Measurements from ENCODE around the gene ZMYND8. TPM values are rescaled to one million over a fixed set of nuclear protein-coding genes. Genes with fewer than 3 reads are reported as not detected.

The ZMYND8 gene
- total and polyA plus RNA-seq, 2 of the 4 experiments (the other 2 are of a cell fraction), result 24.0 to 28.2 TPM

DNA sequence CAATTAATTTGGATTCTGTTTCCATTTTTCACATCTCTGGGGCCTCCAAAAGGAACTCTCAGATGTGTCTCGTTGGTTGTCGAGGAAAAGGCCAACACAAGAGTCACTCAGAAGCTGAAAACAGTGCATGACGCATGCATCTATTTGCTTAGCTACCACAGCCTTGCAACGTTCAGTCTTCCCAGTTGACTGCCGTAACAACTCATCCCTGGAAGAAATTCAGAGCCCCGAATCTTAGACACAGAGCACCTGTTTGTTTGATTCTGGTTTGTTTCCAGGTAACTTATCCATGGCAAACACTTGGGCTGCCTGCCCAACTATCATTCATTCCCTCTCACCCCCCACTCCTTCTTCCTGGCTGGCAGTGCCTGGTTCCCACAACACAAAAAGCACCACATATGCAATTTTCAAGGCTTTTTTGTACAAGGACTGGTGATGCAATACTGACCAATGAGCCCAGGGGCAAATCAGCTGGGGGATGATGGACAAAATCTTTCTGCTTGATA is 60.5 kb downstream of the ZMYND8 start:
- no peak overlapping the region for H2BK120ac ChIP-seq (ENCODE audit: low read depth, low read length)
- DNase-seq (no peak), ATAC-seq (ENCODE audit: low read depth) (no peak)
- no peak overlapping the region for H3K9ac ChIP-seq (ENCODE audit: low read depth, low read length)
- H3K23ac ChIP-seq (ENCODE audit: low read depth, low read length), result no peak overlapping the region
- H3K9me3 ChIP-seq (ENCODE audit: control insufficient read depth, insufficient read depth, low read length), result no peaks in the 10 kb centered on the region
- intact Hi-C loops (cut with micrococcal nuclease), result no loop called here
- H2BK15ac ChIP-seq (ENCODE audit: low read depth, low read length), result no peak overlapping the region
- H2AK9ac ChIP-seq (replicated peaks; ENCODE audit: low read depth, low read length, poor library complexity), result no peak overlapping the region
- peaks cover 34 to 45% of the 10 kb centered on the region in 2 experiments for H3K79me1 ChIP-seq (ENCODE audit: low read depth in 1 of 2, low read length in 2 of 2)
- no peak overlapping the region for H3K27ac ChIP-seq (ENCODE audit: insufficient read depth, low read length)
- peaks cover 49% of the 10 kb centered on the region for H3K36me3 ChIP-seq (ENCODE audit: control insufficient read depth, insufficient read depth, low read length)
- no peak for TF ChIP-seq BHLHE40 (IDR thresholded peaks at IDR 0.05; ENCODE audit: low read depth, low read length)
- TF ChIP-seq CEBPB (IDR thresholded peaks at IDR 0.05; ENCODE audit: low read depth, low read length), result peak; percentile 56; the same call in 1 of the 2 replicates
- no TSS peak for BruUV-seq (replicated peaks)
- no peaks in the 10 kb centered on the region for H4K20me1 ChIP-seq (ENCODE audit: insufficient read depth, low read length)
- H3K4me1 ChIP-seq (ENCODE audit: control insufficient read depth, insufficient read depth, low read length), result no peaks in the 10 kb centered on the region
- ChIA-PET POLR2A (ENCODE audit: unreplicated experiment) (no interaction called here), CTCF (interaction anchor here (0.8 kb wide), 1 partner anchor 17 kb away, joined by 3 read pairs; no protein-coding TSS in a partner anchor)
- no peak overlapping the region; the same call in 1 of the 2 replicates for H3K56ac ChIP-seq (ENCODE audit: extremely low read depth, insufficient read depth, low read length)
- H4K91ac ChIP-seq (ENCODE audit: insufficient read depth, low read depth, low read length), result no peak overlapping the region
- no peak overlapping the region for H4K5ac ChIP-seq (ENCODE audit: low read depth, low read length)
- no peak overlapping the region for H3K4me2 ChIP-seq (ENCODE audit: low read depth, low read length)
- H2AK5ac ChIP-seq (ENCODE audit: low read depth, low read length), result no peak overlapping the region
- WGBS, 2 experiments (ENCODE audit: extremely low coverage in 2 of 2, insufficient read length in 1 of 2), result 76% methylated on average over 5 of the region's 6 CpGs; no CpG with 5 or more reads in 1 of the 2 experiments
- no peak overlapping the region for H3K4ac ChIP-seq (ENCODE audit: low read depth, low read length)
- no peak overlapping the region for H3K14ac ChIP-seq (replicated peaks; ENCODE audit: low read depth, low read length)
- H4K8ac ChIP-seq (ENCODE audit: low read depth in 2 of 2, low read length in 2 of 2), result no peak overlapping the region
- no peak overlapping the region for H2AFZ ChIP-seq (replicated peaks; ENCODE audit: low read length, poor library complexity)
- in situ Hi-C loops (cut with MboI; ENCODE audit: low sequenced_read_pairs), result no loop called here
- dilution Hi-C loops (cut with HindIII; ENCODE audit: low sequenced_read_pairs, unreplicated experiment), result no loop called here
- H3K18ac ChIP-seq (ENCODE audit: low read depth, low read length), result no peak overlapping the region
- no peak overlapping the region for H3K4me3 ChIP-seq (ENCODE audit: insufficient read depth, low read depth, low read length)
- H2BK20ac ChIP-seq (ENCODE audit: low read depth, low read length), result 0 out of 2 replicates have a peak overlapping the region, but pooled peaks have one; percentile 14
- no peak overlapping the region for H2BK5ac ChIP-seq (ENCODE audit: low read depth, low read length, poor library complexity, severe bottlenecking)
- no peaks in the 10 kb centered on the region; the same call in 1 of the 2 replicates for H3K9me1 ChIP-seq (ENCODE audit: insufficient read depth, low read length)
- no peaks in the 10 kb centered on the region for H3K27me3 ChIP-seq (ENCODE audit: control insufficient read depth, insufficient read depth, low read length)

Data from IMR-90 (cell line).